Iris pigment epithelial cell (primary cell): ENCODE measurements around the gene ATP1A3.
"Not testable (repeated sequence)": the region's sequence is repeated elsewhere in the genome, so short reads cannot be mapped to it uniquely, and the experiment has no call there.

ENCODE experiments used
- DNase-seq: peaks from one replicate; pipeline ENCODE4 v3.0.0-alpha.2; 2011; ENCODE audit warnings: low read depth

The ATP1A3 gene

DNA sequence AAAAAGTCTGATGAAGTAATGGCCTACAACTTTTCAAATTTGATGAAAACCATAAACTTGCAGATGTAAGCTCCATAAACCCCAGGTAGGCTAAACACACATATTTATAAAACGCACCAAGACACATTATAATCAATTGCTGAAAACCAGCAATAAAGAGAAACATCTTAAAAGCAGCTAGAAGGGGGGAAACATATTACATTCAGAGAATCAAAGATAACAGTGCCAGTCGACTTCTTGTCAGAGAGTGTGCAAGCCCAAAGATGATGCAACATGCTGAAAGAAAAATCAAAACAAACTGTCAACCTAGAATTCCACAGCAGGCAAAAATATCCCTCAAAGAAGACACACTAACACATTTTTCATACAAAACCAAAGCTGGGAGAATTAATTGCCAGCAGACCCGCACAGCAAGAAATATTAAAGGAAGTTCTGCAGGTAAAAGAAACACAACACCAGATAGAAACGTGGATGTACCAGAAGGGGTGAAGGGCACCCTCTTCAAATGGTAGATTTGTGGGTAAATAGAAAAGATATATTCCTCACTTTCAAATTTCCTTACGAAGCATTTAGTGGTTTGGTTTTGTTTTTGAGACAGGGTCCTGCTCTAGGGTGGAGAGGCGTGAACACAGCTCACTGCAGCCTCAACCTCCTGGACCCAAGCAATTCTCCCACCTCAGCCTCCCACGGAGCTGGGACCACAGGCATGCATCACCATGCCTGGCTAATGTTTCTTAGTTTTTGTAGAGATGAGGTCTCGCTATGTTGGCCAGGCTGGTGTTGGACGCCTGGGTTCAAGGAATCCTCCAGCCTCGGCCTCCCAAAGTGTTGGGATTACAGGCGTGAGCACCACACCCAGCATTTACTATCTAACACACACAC, 16.5 kb upstream of the ATP1A3 start:
- peak; percentile 52 for DNase-seq

DNA sequence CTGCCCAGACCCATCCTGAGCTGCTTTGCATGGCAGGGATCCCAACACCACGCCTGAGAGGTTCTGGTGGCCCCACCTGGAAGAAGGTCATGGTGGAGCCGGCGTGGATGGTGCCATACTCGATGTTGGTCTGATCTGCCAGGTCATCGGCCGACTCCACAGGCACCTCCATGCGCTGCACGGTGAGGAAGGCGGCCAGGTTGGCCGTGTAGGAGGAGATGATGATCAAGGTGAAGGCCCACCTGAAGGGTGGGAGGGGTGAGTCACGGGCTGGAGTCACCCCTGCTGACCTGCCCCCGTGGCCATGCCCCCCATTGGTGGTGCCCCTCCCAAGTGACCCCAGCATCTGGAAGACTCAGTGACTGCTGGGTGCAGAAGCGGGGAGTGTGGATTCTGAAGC, 12.5 kb upstream of the ATP1A3 start:
- DNase-seq = no peak

GRCh38 chr19:42005504-42005903, 11.5 kb upstream of the ATP1A3 start:
- DNase-seq = no peak

DNA sequence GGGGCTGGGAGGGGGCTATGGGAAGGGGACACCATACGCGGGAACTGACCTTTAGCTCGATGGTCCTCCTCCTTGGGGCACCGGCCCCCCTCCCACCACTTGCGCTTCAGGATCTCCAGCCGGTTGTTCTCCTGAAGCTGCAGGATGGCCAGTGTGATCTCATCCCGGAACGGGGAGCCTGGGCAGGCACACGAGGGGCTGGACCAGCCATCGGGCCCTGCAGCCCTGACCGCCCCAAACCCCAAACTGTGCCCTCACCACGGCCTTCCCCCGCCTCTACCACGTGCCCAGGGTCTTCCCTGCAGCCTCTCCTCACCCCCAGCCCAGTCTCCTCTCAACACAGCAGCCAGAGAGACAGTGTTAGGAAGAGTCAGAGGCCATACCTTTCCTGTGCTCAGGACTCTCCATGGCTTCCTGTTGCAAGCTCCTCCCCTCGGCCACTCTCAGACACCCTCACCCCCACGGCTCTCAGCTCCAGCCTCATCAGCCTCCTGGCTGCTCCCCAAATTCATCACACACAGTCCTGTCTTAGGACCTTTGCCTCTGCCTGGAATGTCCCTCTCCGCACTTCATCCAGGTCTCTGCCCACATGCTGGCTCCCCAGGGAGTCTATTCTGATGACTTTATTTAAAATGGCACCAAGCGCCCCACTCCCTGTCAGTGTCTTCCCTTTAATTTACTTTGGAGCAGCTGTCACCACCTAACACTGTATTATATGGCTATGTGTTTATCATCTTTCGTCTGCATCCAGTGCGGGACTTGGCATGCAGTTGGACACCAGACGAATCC, 9.7 kb upstream of the ATP1A3 start:
- no peak for DNase-seq

DNA sequence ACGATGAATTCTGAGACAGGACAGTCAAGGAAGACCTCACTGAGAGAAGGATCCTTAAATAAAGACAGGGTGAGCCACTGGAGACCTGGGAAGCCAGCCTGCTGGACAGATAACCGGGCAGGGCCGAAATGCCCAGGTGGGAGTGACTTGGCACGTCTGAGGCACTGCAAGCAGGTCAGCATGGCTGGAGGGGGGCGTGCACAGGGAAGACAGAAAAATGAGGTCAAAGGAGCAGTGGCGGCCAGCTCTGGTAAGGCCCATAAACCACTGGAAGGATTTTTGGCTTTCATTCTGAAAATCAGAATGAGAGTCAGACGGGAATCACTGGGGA, 5.8 kb upstream of the ATP1A3 start:
- no peak for DNase-seq

DNA sequence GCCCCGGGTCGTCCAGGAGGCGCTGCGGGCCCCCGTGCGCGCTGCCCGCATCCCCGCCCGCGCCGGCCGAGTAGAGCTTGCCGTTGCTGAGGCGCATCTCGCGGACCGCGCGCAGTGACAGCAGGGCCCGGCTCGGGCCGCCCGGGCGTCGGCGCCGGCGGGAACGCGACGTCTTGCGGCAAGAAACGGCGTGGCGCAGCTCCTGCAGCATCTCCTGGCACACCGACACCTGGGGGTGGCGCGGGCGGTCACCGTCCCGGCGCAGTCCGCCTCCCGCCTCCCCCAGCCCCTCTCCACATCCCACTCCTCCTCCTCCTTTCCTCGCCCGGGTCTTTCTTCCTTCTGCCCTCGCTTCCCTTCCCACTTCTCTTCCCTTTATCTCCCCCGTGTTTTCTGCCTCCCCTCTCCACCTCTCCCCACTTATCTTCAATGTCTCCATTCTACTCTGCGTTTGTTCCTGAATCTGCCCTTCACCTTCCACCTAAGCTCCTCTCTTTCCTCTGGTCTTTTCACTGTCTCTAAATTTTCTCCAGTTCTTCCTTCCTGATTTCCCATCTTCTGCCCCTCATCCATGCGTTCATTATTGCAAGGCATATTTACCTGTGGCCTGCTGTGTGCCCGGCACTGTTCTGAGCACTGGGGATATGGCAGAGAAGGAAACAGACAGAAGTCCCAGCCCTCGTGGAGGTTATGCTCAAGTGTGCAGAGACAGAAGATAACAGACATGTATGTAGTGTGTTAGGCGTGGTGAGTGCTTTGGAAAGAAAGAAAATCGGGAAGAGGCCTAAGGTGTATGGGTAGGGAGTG, 5.2 kb upstream of the ATP1A3 start:
- DNase-seq = no peak

DNA sequence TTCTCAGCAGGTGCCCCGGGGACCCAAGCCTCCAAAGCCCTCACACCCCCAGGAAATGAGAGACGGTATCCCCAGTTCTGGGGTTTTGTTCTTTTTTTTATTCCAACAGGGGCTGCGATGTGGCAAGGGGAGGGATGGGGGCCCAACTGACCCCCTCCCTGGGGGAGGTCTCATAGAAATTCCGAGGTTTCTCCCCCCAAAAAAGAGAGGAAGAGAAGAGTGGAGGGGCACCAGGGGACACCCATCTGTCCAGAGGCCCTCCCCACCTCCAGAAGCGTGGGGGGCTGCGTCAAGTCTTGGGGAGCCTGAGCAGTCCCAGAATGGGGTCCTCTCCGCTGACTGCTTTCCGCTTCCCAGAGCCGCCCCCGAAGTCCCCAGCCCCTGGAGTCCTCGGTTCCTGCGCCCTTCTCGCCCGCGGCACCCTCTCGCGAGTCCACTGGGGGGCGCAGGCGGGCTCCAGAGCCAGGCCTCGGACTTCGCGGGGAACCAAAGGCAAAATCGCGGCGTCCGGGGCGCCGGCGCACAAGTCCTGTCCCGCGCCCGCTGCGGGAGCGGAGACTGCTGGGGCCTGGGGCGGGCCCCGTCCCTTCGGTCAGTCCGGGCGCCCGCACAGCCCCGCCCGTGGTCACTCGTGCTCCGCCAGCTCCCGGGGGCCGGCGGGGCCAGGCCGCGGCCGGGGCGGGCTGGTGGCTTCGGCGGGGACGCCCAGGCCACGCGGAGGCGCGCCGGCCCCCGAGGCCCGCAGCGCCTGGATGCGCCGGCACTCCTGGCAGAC, 4.4 kb upstream of the ATP1A3 start:
- peak; percentile 59 for DNase-seq

- no peak for DNase-seq
Measured at GRCh38 chr19:41997851-41998229, 3.8 kb upstream of the ATP1A3 start.

- peak; percentile 44 for DNase-seq
Measured at GRCh38 chr19:41997121-41997850, 3.3 kb upstream of the ATP1A3 start.

DNA sequence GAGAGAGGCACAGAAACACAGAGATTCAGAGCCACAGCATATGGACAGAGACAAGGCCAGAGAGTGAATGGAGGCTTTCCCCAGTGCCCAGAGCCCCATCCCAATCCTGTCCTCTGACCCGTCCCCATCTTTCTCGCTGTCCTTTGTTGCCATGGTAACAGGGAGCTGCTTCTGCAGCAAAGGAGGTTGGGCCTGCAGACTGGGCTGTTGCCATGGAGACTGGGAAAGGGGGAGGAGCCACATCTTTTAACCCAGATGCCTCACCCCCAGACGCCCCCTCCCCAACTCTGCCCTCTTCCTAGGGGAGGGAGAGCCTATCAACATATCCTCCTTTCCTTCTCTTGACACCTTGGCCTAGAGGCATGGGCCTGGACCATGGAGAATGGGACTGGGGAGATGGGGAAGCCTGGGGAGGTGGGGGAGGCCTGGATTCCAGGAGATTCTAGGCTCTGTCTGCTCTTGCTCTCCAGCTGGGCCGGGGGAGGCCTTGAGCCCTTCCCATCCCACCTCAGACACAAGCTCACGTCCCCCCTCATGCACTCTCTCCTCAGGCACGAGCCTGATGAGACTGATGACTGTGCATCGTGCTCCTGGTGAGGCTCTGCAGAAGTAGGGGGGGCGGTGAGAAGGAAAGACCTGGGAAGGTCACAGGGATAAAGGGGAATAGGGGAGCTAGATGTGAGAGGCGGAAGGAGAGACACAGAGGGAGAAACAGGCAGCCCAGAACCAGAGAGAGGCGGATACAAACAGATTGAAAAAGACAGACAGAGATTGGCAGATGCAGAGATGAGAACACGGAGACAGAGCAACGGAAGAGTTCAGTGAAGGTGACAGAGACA, 2.1 kb upstream of the ATP1A3 start:
- DNase-seq = no peak

DNA sequence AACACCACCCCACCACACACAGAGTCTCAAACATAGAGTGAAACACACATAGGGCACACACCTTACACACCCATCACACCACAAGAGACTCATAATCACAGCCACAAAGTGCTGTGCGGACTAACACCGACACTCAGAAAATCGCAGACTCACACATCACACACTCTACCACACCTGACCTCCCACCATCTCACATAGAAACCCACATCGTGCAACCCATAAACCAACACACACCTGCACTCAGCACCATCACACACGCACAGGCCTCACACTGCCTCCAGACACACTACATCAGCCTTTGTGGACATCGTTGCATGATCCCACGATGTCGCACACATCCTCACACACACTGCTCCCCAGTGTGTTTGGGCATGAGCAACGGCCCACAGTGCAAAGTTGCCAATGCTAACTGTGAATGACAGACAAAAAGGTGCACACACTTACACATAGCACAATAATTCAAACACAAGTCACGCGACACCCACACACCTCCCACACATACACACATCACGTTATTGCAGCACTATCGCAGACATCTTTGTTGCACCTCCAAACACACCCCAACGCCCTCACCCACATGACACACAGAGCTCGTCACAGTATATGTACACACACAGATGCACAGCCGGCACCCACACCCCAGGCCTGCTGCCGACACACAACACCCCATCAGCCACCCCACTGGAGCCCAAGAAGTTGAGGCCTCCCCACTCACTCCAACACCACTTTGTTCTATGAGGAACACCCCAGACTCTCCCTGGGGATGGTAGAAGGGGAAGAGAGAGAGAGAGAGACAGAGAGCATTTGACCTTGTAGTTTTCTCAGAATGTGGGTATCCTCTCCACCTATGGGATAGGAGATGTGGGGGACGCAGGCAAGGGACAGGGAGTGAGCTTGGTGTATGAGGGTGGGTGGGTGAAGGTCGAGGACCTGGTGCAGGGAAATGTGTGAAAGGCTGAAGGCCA, 1.2 kb upstream of the ATP1A3 start:
- DNase-seq = no peak

DNA sequence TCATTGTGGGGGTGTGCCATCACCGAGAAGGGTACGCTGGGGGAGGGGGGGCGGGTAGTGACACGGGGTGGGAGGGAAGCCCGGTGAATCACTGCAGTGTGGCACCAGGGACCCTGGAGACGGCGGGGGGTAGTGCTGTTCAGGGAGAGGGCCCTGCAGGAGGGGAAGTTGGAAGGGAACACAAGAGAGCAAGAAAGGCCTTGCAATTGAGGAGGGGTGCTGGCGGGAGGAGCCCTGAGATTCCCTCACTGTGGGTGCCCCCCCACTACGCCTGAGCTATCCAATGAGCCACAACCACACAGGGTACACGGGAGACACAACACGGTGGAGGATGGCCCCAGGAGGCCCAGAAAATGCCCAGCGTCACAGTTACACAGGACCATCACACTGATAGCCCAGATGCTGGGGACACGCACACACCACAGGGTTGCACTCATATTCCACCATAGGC, 516 bp upstream of the ATP1A3 start:
- no peak for DNase-seq

DNA sequence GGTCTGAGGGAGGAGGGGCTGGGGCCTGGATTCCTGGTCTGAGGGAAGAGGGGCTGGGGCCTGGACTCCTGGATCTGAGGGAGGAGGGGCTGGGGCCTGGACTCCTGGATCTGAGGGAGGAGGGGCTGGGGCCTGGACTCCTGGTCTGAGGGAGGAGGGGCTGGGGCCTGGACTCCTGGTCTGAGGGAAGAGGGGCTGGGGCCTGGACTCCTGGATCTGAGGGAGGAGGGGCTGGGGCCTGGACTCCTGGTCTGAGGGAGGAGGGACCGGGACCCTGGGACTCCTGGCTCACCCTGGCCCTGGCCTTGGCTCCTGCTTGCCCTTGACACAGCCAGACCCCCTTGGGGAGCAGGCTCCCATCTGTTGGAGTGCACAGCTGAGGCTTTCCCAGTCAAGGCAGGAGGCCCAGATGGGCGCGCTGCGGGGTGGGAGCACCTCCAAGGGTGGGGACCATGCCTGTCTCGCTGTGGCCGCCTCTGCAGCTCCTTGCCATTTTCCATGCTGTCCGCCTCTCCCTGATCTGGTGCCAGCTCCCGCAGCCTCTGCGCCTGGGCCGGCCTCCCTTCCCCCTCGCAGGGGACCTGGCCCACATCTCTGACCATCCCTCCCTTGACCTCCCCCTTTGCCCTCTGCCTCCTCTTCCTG, 2.0 kb downstream of the ATP1A3 start:
- DNase-seq = not testable (repeated sequence)

DNA sequence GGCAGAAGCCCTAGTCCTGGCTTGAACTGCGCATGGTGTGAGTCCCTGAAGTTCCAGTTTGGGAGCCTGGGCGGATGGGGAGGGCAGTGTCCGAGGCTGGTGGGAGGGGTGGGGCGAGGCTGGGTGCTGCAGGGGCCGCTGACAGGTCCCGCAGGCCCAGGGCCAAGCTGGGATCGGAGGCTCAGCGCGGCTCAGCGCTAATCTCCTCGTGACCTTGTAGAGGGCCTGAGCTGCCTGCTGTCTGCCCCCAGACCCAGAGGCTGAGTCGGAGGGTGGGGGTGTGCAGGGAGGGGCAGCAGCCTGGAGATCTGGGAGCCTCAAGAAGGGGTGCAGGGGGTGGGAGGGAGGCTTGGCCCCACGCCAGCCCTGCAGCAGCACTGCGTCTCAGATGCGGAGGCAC, 3.0 kb downstream of the ATP1A3 start:
- no peak for DNase-seq

- no peak for DNase-seq
Measured at GRCh38 chr19:41990615-41991014, 3.4 kb downstream of the ATP1A3 start.

GRCh38 chr19:41990028-41990427, 4.0 kb downstream of the ATP1A3 start:
- no peak for DNase-seq

GRCh38 chr19:41988947-41989346, 5.1 kb downstream of the ATP1A3 start:
- no peak for DNase-seq

- no peak for DNase-seq
Measured at GRCh38 chr19:41987141-41987860, 6.7 kb downstream of the ATP1A3 start.
